Breast epithelium (tissue), 3 donors: ENCODE data around the gene TRPM3.

Experiments
- CTCF ChIP-seq, 3 donors: fragments of 450-650 bp; IDR thresholded peaks; one replicate each; pipeline ENCODE4 v1.5.1; 2016 to 2017; ENCODE audit warnings: antibody characterized with exemption in 3 of 3, mild to moderate bottlenecking in 3 of 3, moderate library complexity in 3 of 3
- POLR2A ChIP-seq: fragments of 450-650 bp; IDR thresholded peaks from one replicate; pipeline ENCODE4 v1.6.1; 2016; ENCODE audit warnings: antibody characterized with exemption, mild to moderate bottlenecking, moderate library complexity

GRCh38 chr9:71025728-71026127 is 95.7 kb downstream of the TRPM3 start:
- TF ChIP-seq POLR2A (no peak), CTCF (IDR thresholded peaks at IDR 0.05) (no peak)
